RCC 7860 (cell line): ENCODE measurements around the gene HOXC9.
A peak's percentile ranks its signal among the peaks of the same experiment; 100 is the strongest.

Experiments used
- DNase-seq: peaks from one replicate; pipeline ENCODE4 v3.0.0-alpha.2; 2015; ENCODE audit warnings: low spot score
- FAIRE-seq: peaks from 2 replicates; lab custom pipeline; 2012; peaks lifted over from hg19 to GRCh38; lab: Jason Lieb, UNC

Gene HOXC9

GRCh38 chr12:54024581-54025305 lies 24.8 kb downstream of the HOXC9 start:
- FAIRE-seq (no peak), DNase-seq (no peak)

DNA sequence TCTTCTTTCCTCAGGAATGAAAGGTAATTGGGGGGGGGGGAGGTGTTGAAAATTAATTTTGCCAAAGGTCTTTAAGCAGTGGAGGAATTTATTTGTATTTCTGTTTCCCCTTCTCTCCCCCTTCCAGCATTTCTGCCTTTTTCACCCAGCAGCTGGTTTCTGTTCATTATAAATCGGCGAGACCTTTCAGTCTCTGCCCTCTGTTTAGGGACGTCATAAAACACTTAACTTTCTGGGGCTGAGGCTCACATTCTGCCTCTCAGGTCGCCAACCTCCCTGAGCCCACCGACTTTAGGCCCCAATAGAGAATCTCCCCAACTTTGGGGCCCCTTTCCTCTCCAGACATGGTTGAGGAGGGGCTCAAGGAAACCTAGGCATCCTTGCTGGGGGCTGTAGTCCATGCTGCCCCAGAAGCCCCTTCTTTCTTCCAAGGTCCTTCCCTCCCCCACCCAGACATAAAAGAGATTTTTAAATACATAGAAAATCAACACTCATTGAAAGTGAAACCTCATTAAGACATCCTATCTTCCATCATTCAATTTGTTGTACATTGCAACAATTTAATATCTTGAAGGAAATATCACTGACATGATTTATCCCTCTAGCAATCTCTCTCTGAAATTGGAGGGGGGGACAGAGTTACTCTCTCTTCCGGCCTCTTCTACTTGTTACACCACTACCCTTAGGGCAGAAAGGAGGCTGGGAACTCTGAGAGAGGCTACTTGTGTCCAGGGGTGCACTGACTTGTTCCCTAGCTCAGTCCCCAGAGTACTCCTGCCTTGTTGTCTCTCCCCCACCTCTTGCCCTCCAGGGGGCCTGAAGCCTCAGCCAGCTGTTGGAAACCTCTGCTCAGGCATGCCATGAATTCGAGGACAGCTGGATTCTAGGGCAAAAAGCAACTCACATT lies 25.8 kb downstream of the HOXC9 start:
- DNase-seq (no peak), FAIRE-seq (no peak)

GRCh38 chr12:54026640-54027441 lies 26.9 kb downstream of the HOXC9 start:
- DNase-seq (no peak), FAIRE-seq (no peak)

GRCh38 chr12:54027442-54027786 lies 27.5 kb downstream of the HOXC9 start:
- DNase-seq (no peak), FAIRE-seq (no peak)

- no peak for DNase-seq
- FAIRE-seq, result no peak
These were observed 28.6 kb downstream of the HOXC9 start, which contains the start of gene HOXC6 for GRCh38 chr12:54028314-54029201. HOXC6 (plus strand) TSS chr12:54028440; CDS start chr12:54028522, 82 bp downstream.

DNA sequence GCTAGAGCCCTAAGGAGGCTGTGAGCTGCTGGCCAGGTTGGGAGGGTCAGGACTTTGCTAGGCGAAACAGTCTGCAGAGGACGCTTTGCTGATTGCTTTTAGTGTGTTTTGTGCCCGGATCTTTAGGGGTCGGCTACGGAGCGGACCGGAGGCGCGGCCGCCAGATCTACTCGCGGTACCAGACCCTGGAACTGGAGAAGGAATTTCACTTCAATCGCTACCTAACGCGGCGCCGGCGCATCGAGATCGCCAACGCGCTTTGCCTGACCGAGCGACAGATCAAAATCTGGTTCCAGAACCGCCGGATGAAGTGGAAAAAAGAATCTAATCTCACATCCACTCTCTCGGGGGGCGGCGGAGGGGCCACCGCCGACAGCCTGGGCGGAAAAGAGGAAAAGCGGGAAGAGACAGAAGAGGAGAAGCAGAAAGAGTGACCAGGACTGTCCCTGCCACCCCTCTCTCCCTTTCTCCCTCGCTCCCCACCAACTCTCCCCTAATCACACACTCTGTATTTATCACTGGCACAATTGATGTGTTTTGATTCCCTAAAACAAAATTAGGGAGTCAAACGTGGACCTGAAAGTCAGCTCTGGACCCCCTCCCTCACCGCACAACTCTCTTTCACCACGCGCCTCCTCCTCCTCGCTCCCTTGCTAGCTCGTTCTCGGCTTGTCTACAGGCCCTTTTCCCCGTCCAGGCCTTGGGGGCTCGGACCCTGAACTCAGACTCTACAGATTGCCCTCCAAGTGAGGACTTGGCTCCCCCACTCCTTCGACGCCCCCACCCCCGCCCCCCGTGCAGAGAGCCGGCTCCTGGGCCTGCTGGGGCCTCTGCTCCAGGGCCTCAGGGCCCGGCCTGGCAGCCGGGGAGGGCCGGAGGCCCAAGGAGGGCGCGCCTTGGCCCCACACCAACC lies 29.8 kb downstream of the HOXC9 start:
- no peak for FAIRE-seq

GRCh38 chr12:54030442-54030801 lies 30.5 kb downstream of the HOXC9 start:
- DNase-seq (no peak), FAIRE-seq (no peak)

More for the DNA sequence above, 29.8 kb downstream of the HOXC9 start:
- no peak for DNase-seq

- no peak for FAIRE-seq
These were observed 31.0 kb downstream of the HOXC9 start for GRCh38 chr12:54030889-54031471.

GRCh38 chr12:54031480-54031879 lies 31.5 kb downstream of the HOXC9 start:
- FAIRE-seq (no peak), DNase-seq (no peak)

More at GRCh38 chr12:54030889-54031471, 31.0 kb downstream of the HOXC9 start:
- DNase-seq, result no peak

- FAIRE-seq (no peak), DNase-seq (no peak)
These were observed 32.2 kb downstream of the HOXC9 start for GRCh38 chr12:54032086-54032619.

GRCh38 chr12:54032627-54033100 lies 32.7 kb downstream of the HOXC9 start, which contains the start of gene HOXC5:
HOXC5 (plus strand) TSS chr12:54033050; CDS start chr12:54033123, 73 bp downstream.
- no peak for FAIRE-seq

GRCh38 chr12:54033106-54033979 lies 33.4 kb downstream of the HOXC9 start:
- no peak for FAIRE-seq
- DNase-seq, result no peak

More at GRCh38 chr12:54032627-54033100, 32.7 kb downstream of the HOXC9 start, which contains the start of gene HOXC5:
- peak; percentile 3 for DNase-seq

DNA sequence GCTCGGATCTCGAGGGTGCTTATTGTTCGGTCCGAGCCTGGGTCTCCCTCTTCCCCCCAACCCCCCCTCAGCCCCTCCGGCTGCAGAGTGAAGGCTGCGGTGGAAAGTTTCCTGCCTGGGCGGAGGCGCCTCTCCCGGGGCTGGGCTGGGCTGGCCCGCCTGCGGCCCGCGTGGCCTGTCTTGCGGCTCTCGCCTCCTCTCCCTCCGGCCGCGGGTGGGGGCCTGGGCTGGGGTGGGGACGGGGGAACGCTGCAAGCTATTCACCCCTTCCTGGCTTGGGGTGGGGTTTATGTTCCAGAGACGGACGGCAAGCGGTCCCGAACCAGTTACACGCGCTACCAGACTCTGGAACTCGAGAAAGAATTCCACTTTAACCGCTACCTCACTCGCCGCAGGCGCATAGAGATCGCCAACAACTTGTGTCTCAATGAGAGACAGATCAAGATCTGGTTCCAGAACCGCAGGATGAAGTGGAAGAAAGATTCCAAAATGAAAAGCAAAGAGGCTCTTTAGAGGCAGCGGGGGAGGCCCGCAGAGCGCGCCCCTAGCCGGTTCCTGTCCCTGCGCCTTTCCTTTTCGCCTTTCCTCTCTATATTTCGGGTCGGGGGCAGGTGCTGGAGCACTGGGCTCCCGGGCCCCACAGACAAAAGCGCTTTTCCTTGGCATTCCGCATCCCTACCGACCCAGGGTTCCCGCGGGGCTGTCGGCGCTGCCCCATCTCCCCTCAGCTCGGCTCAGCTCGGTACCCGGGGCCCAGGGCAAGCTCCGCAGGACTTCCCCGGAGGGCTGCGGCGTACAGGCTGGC lies 34.2 kb downstream of the HOXC9 start:
- FAIRE-seq, result no peak
- DNase-seq, result no peak

DNA sequence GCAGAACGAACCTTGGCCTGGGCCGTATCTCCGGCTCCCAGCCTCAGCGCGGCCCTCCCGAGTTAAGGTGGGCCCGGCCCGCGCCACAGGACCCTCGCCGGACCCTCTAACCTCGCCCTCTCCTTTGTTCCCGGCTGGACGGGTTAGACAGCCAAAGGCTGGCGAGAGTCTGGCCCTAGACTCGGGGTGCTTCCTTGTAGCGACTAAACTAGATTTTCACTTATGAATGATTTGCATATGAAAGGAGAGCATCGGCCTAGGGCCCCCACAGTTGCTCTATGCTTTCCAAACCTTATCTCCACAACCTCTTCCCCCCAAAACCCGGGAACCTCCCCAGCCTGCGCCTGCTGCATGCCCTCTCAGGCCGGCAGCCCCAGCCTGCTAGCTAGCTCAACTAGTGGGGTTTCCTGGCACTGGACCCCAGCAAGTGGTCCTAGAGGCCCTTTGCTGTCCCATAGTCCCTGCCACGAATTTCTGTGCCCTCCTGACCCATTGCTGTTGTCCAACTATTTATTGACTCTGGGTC lies 34.9 kb downstream of the HOXC9 start:
- FAIRE-seq (no peak), DNase-seq (no peak)

- FAIRE-seq, result no peak
These were observed 35.8 kb downstream of the HOXC9 start for GRCh38 chr12:54035568-54036264.

More at GRCh38 chr12:54035568-54036264, 35.8 kb downstream of the HOXC9 start:
- no peak for DNase-seq
